NOMO-1 (cell line): ENCODE measurements around the gene PIERCE2.
"Not testable (repeated sequence)": the region's sequence is repeated elsewhere in the genome, so short reads cannot be mapped to it uniquely, and the experiment has no call there.

Experiments used
- DNase-seq, 2 experiments: peaks; one replicate each; lab custom pipeline; 2025; ENCODE audit not compliant: unreplicated experiment in 2 of 2; lab: John Stamatoyannopoulos, UW

The PIERCE2 gene

DNA sequence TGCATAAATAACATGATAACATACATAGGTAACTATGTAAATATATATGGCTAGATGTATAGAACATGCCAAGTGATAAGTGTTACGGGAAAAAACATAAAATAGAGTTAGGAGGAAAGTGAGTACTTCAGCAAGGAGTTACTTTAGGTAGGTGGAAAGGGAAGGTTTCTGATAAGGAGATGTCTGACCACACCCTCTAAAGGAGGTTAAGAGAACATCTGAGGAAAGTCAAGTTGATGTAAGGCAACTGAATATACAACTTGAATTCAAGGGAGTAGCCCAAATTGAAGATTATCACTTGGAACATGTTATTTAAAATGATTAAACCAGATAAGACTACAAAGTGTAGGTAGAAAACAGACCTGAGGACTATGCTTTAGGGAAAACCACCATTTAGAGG, 13.8 kb downstream of the PIERCE2 start:
- DNase-seq, result no peak

DNA sequence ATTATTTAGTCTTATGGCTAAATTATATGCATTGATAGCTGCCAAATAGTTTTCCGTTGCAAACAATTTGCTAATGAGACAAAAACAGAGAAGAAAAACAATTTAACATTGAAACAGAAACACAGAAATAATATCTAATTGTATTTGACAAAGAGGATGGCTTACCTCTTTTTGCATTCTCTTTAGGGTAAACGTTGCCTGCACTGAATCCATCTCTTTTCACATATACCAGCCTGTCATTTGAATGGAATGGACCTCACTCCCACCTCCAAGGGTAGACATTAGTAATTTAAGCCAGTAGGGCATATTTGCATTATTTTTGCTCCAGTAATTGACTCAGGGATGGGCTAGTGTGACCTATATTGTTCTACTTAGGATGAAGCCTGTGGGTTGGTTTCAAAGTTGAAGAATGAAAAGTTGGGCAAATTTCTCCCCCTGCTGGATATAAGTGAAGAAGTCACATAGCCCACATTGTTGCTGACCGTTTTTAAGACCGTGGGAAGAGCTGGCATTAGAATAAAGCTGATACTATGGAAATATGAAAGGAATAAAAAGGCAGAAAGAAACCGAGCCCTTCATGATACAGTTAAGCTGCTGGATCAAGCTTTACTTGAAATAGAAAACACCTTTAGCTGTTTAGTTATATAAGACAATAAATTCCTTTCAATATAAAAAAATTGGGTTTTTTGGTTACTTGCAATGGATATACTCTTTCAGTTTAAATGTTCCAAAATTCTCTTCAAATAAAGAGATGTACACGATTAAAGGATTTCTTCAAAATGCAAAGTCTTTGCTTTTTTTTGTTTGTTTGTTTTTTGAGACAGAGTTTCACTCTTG, 26.9 kb downstream of the PIERCE2 start:
- DNase-seq, result peak in 1 of 2 experiments; percentile 71

DNA sequence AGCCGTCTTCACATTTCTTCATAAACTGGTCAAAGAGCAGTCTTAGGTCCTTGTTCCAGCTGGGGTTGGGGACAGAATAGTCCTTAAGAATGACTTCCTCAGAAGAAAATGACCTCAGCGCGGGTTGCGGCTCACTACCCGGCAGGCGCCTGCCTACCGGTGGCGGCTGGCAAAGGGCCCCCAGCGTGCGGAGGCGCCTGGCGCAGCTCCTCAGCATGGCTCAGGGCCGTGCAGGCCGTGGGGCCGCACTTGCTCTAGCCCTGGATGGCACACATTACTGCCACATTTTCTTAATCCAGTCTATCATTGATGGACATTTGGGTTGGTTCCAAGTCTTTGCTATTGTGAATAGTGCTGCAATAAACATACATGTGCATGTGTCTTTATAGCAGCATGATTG, 34.8 kb downstream of the PIERCE2 start:
- DNase-seq, result not testable (repeated sequence)

DNA sequence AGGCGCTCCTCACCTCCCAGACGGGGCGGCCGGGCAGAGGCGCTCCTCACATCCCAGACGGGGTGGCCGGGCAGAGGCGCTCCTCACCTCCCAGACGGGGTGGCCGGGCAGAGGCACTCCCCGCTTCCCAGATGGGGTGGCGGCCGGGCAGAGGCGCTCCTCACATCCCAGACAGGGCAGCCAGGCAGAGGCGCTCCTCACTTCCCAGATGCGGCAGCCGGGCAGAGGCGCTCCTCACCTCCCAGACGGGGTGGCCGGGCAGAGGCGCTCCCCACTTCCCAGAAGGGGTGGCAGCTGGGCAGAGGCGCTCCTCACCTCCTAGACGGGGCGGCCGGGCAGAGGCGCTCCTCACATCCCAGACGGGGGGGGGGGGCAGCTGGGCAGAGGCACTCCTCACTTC, 37.6 kb downstream of the PIERCE2 start:
- not testable (repeated sequence) for DNase-seq

DNA sequence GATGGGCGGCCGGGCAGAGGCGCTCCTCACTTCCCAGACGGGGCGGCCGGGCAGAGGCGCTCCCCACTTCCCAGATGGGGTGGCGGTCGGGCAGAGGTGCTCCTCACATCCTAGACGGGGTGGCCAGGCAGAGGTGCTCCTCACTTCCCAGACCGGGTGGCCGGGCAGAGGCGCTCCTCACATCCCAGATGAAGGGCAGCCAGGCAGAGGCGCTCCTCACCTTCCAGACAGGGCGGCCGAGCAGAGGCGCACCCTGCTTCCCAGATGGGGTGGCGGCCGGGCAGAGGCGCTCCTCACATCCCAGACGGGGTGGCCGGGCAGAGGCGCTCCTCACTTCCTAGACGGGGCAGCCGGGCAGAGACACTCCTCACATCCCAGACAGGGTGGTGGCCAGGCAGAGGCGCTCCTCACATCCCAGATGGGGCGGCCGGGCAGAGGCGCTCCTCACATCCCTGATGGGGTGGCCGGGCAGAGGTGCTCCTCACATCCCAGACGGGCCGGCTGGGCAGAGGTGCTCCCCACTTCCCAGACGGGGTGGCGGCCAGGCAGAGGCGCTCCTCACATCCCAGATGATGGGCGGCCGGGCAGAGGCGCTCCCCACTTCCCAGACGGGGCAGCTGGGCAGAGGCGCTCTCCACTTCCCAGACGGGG, 38.2 kb downstream of the PIERCE2 start:
- not testable (repeated sequence) for DNase-seq

DNA sequence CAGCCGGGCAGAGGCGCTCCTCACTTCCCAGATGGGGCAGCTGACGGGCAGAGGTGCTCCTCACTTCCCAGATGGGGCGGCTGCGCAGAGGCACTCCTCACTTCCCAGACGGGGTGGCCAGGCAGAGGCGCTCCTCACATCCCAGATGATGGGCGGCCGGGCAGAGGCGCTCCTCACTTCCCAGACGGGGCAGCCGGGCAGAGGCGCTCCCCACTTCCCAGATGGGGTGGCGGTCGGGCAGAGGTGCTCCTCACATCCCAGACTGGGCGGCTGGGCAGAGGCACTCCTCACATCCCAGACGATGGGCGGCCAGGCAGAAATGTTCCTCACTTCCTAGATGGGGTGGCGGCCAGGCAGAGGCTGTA, 38.7 kb downstream of the PIERCE2 start:
- not testable (repeated sequence) for DNase-seq

DNA sequence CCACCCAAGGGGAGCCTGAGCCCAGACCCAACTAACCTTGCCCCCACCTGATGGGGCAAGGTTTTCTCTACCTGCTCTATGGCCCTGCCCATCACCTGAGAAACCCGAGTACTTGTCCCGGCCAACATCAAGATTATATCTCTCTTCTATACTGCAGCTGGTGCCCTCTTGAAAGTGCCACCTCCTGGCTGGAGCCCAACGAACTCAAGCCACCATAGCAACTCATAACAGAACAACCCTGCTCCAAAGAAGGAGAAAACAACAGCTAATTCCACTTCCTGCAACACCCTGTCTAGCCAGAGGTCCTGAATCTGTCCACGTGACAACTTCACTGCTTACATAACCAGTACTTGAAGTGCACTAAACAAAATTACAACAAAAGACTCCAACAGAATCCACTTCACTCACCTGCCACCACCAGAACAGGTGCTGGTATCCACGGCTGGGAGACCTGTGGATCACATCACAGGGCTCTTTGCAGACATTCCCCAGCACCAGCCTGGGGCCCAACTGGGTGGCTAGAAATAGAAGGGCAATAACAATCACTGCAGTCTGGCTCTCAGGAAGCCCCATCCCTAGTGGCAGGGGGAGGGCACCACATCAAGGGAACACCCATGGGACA, 49.2 kb downstream of the PIERCE2 start:
- DNase-seq, result no peak

DNA sequence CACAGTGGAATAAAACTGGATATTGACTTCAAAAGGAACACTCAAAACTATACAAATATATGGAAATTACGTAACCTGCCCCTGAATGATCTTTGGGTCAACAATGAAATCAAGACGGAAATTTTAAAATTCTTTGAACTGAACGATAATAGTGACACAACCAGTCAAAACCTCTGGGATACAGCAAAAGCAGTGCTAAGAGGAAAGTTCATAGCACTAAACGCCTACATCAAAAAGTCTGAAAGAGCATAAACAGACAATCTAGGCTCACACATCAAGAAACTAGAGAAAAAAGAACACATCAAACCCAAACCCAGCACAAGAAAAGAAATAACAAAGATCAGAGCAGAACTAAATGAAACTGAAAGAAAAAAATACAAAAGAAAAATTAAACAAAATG, 53.2 kb downstream of the PIERCE2 start:
- DNase-seq, result no peak

DNA sequence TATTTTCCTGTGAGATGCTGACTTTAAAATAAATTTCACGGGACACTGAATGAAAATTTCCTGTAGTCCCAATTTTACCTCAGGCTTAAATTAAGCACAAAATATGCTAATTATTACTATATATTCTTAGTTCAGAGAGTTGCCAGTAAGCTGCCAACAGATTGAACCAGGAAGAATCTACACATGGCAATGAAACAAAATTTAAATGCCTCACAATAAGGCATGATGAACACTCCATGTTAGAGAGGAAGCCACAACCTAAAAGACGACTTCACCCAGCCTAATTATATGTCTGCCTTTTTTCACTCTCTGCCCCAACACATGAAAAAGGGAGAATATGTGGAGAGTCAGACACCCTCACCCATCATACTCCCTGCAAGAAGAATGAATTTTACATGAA, 60.0 kb downstream of the PIERCE2 start:
- no peak for DNase-seq
